C1 segment of cervical spinal cord (tissue), 14 donors: ENCODE results near the gene LYL1.
A peak's percentile ranks its signal among the peaks of the same experiment; 100 is the strongest.

Source experiments
- DNase-seq, 14 donors: peaks; one replicate each; lab custom pipeline; 2025; lab: John Stamatoyannopoulos, UW

LYL1 gene

GRCh38 chr19:13130886-13131490 lies 28.3 kb upstream of the LYL1 start:
- DNase-seq, result no peak

- DNase-seq, result no peak
These were observed 26.7 kb upstream of the LYL1 start for GRCh38 chr19:13129384-13129783.

GRCh38 chr19:13128583-13128982 lies 25.9 kb upstream of the LYL1 start:
- no peak for DNase-seq

GRCh38 chr19:13127811-13128575 lies 25.3 kb upstream of the LYL1 start:
- DNase-seq, result no peak

- no peak for DNase-seq
These were observed 24.4 kb upstream of the LYL1 start for GRCh38 chr19:13127051-13127450.

GRCh38 chr19:13122980-13123957 lies 20.6 kb upstream of the LYL1 start:
- no peak for DNase-seq

GRCh38 chr19:13122275-13122878 lies 19.7 kb upstream of the LYL1 start:
- no peak for DNase-seq

GRCh38 chr19:13121551-13122274 lies 19.1 kb upstream of the LYL1 start:
- no peak for DNase-seq

- no peak for DNase-seq
These were observed 18.2 kb upstream of the LYL1 start for GRCh38 chr19:13120817-13121216.

- DNase-seq, result no peak
These were observed 17.4 kb upstream of the LYL1 start for GRCh38 chr19:13120031-13120430.

- DNase-seq, result no peak
These were observed 17.0 kb upstream of the LYL1 start for GRCh38 chr19:13119627-13120026.

- peak in 1 of 14 donors; percentile 32 for DNase-seq
These were observed 16.0 kb upstream of the LYL1 start for GRCh38 chr19:13118424-13119193.

- peak; percentile 42 to 91 (median 79) for DNase-seq
These were observed 15.2 kb upstream of the LYL1 start, which contains the start of gene NACC1 for GRCh38 chr19:13117772-13118423. Gene NACC1, plus strand, starts transcription at chr19:13118264. Its CDS starts 16,944 bp downstream, at chr19:13135208.

- DNase-seq, result no peak
These were observed 14.6 kb upstream of the LYL1 start for GRCh38 chr19:13117176-13117771.

GRCh38 chr19:13116282-13117175 lies 13.9 kb upstream of the LYL1 start, which contains the start of gene TRMT1:
Gene TRMT1, minus strand, starts transcription at chr19:13116740. Its CDS starts 341 bp downstream, at chr19:13116399.
- peak; percentile 35 to 89 (median 84) for DNase-seq

GRCh38 chr19:13115936-13116281 lies 13.3 kb upstream of the LYL1 start:
- no peak for DNase-seq

- DNase-seq, result no peak
These were observed 9.9 kb upstream of the LYL1 start for GRCh38 chr19:13112555-13112954.

GRCh38 chr19:13110099-13110610 lies 7.5 kb upstream of the LYL1 start:
- no peak for DNase-seq
